Measurements from ENCODE around the gene C19orf38. TPM values are rescaled to one million over a fixed set of nuclear protein-coding genes. Genes with fewer than 3 reads are reported as not detected.

C19orf38 gene
- total RNA-seq, 1 experiment from 2014 or later = 0.07 TPM

DNA sequence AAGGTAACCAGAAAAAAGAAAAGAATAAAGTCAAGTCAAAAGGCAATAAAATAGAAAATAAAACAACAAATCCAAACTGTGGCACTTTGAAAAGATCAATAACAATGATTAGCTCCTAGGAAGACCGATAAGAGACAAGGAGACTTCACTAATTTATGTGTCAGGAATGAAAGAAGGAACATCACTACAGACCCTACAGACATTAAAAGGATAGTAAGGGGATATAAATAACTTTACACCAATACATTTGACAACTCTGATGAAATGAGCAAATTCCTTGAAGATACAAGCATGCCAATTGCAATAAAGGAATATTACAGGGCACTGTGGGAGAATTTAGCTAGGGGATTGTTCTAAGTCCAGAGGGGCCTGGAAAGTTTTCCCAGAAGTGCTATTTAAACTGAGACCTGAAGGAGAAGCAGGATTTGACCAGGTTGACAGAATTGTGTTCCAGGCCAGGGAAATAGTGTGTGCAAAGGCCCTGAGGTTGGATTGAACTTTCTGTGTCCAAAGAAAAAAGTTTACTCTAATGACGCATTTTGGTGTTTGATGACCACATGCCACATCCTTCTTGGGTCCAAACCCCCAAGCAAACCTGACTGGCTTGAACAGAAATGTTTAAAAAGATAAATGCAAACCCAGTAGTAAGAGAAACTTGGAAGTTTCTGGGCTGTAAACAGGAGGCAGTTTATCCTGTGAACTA lies 1.6 kb upstream of the C19orf38 start:
- Histone ChIP-seq H3K9me3 (ENCODE audit: low read length) (no peaks in the 10 kb centered on the region), H3K79me2 (ENCODE audit: low read length) (no peaks in the 10 kb centered on the region), H3K9me2 (replicated peaks; ENCODE audit: low read length) (no peaks in the 10 kb centered on the region), H3K4me2 (ENCODE audit: low read length) (no peak overlapping the region), H3K9ac (ENCODE audit: low read length) (no peak overlapping the region), H3K27me3 (ENCODE audit: low read length) (no peaks in the 10 kb centered on the region), H3K27ac (ENCODE audit: low read length) (no peak overlapping the region), H3F3A (ENCODE audit: low read length, unreplicated experiment) (no peaks in the 10 kb centered on the region), H2AFZ (ENCODE audit: low read length) (no peak overlapping the region), H4K20me1 (ENCODE audit: low read length) (no peaks in the 10 kb centered on the region), H3K4me1 (ENCODE audit: insufficient read depth, low read length) (no peaks in the 10 kb centered on the region), H3K4me3 (ENCODE audit: low read length) (no peak overlapping the region), H3K36me3 (ENCODE audit: low read depth, low read length) (no peaks in the 10 kb centered on the region)
- ChIA-PET POLR2A (ENCODE audit: unreplicated experiment) (interaction anchor here (0.6 kb wide), 1 partner anchor 19 kb away, joined by 10 read pairs; no protein-coding TSS in a partner anchor), CTCF (interaction anchor here (1.2 kb wide), 1 partner anchor 12 kb away, joined by 7 read pairs; no protein-coding TSS in a partner anchor)
- TF ChIP-seq EZH2 (IDR thresholded peaks at IDR 0.05; ENCODE audit: low read length, unreplicated experiment) = no peak
- TF ChIP-seq, protein P1, sequence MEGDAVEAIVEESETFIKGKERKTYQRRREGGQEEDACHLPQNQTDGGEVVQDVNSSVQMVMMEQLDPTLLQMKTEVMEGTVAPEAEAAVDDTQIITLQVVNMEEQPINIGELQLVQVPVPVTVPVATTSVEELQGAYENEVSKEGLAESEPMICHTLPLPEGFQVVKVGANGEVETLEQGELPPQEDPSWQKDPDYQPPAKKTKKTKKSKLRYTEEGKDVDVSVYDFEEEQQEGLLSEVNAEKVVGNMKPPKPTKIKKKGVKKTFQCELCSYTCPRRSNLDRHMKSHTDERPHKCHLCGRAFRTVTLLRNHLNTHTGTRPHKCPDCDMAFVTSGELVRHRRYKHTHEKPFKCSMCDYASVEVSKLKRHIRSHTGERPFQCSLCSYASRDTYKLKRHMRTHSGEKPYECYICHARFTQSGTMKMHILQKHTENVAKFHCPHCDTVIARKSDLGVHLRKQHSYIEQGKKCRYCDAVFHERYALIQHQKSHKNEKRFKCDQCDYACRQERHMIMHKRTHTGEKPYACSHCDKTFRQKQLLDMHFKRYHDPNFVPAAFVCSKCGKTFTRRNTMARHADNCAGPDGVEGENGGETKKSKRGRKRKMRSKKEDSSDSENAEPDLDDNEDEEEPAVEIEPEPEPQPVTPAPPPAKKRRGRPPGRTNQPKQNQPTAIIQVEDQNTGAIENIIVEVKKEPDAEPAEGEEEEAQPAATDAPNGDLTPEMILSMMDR (conservative IDR thresholded peaks at IDR 0.05; ENCODE audit: low read depth, low read length) = no peak
- no peak for TF ChIP-seq EZH2phosphoT487 (IDR thresholded peaks at IDR 0.05; ENCODE audit: borderline replicate concordance, low read length)
- intact Hi-C loops (cut with micrococcal nuclease) = no loop called here
- no peak for DNase-seq
- ATAC-seq = no peak
- no TSS peak for BruUV-seq (replicated peaks)

DNA sequence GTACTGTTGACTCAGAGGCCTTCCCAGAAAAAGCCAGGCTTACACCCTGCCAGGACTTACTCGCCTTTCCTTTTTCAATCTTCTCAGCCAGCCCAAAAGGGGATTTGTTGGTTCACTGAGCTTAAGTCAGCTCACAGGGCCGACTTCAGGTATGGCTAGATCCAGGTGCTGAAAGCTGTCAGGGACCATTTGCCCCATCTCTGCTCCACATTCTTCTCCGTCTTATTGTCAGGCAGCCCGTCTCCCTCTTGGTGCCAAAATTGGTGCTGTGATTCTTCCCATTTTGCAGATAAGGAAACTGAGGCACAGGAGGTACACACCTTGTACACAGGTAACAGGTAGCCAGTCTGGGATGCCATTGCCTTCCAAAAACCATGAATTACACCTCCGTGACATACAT lies 2.4 kb downstream of the C19orf38 start:
- no peaks in the 10 kb centered on the region for H3K9me2 ChIP-seq (replicated peaks; ENCODE audit: low read length)
- no peak for TF ChIP-seq EZH2 (IDR thresholded peaks at IDR 0.05; ENCODE audit: low read length, unreplicated experiment)
- no peak for TF ChIP-seq EZH2phosphoT487 (IDR thresholded peaks at IDR 0.05; ENCODE audit: borderline replicate concordance, low read length)
- TF ChIP-seq, protein P1 (conservative IDR thresholded peaks at IDR 0.05; ENCODE audit: low read depth, low read length) = no peak
- H3K27ac ChIP-seq (ENCODE audit: low read length) = no peak overlapping the region
- intact Hi-C loops (cut with micrococcal nuclease) = no loop called here
- no peaks in the 10 kb centered on the region for H4K20me1 ChIP-seq (ENCODE audit: low read length)
- no peaks in the 10 kb centered on the region for H3K4me1 ChIP-seq (ENCODE audit: insufficient read depth, low read length)
- POLR2A ChIA-PET (ENCODE audit: unreplicated experiment) = interaction anchor here (0.5 kb wide), 1 partner anchor 284 kb away, joined by 3 read pairs; no protein-coding TSS in a partner anchor
- no peak overlapping the region for H3K4me2 ChIP-seq (ENCODE audit: low read length)
- no peak overlapping the region for H3K4me3 ChIP-seq (ENCODE audit: low read length)
- CTCF ChIA-PET = no interaction called here
- no peaks in the 10 kb centered on the region for H3K27me3 ChIP-seq (ENCODE audit: low read length)
- ATAC-seq (no peak), DNase-seq (no peak)
- H3K9me3 ChIP-seq (ENCODE audit: low read length) = no peaks in the 10 kb centered on the region
- no peaks in the 10 kb centered on the region for H3F3A ChIP-seq (ENCODE audit: low read length, unreplicated experiment)
- H3K79me2 ChIP-seq (ENCODE audit: low read length) = no peaks in the 10 kb centered on the region
- H3K36me3 ChIP-seq (ENCODE audit: low read depth, low read length) = no peaks in the 10 kb centered on the region
- no peak overlapping the region for H3K9ac ChIP-seq (ENCODE audit: low read length)
- no TSS peak for BruUV-seq (replicated peaks)
- no peak overlapping the region for H2AFZ ChIP-seq (ENCODE audit: low read length)
